SKM-1 treated with dmso at 0.1 percent for 144 hours (cell line): ENCODE results near the gene RRP15.

ENCODE experiments used
- DNase-seq: peaks from one replicate; lab custom pipeline; 2025; ENCODE audit not compliant: unreplicated experiment; lab: John Stamatoyannopoulos, UW

RRP15 gene

DNA sequence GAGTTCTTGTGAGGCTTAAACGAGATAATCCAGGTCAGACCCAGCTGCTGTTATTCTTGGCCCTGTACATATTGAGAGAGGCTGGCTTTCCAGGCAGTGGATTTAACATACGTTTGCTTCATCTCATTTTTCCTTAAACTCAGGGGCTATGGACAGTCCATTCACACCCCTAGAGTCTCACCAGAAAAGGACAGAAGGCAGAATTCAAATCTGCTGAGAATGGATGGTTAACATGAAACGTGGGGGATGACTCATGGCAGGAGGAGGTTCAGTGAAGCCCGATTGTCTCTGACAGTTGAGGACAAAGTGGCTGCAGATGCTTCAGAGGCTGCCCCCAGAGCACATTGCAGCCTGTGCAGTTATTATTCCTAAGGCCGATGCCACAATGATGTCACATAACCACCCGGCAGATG lies 99.5 kb downstream of the RRP15 start:
- no peak for DNase-seq
